Ovary (tissue), 3 donors: Measurements from ENCODE around the gene HLCS.

Experiments
- POLR2A ChIP-seq: fragments of 450-650 bp; IDR thresholded peaks from one replicate; pipeline ENCODE4 v1.6.1; 2017; ENCODE audit warnings: antibody characterized with exemption, mild to moderate bottlenecking, moderate library complexity
- TF ChIP-seq, protein P1 (sequence below), 3 donors: fragments of 450-650 bp in 2 of 3; fragments of 200-600 bp in 1 of 3; IDR thresholded peaks; one replicate each; pipeline versions ENCODE4 v1.5.1 to v1.8.0; 2016 to 2022; ENCODE audit warnings: antibody characterized with exemption in 3 of 3, mild to moderate bottlenecking in 1 of 3
- donor health status: DM: no; HTN: no; CAD: no.

DNA sequence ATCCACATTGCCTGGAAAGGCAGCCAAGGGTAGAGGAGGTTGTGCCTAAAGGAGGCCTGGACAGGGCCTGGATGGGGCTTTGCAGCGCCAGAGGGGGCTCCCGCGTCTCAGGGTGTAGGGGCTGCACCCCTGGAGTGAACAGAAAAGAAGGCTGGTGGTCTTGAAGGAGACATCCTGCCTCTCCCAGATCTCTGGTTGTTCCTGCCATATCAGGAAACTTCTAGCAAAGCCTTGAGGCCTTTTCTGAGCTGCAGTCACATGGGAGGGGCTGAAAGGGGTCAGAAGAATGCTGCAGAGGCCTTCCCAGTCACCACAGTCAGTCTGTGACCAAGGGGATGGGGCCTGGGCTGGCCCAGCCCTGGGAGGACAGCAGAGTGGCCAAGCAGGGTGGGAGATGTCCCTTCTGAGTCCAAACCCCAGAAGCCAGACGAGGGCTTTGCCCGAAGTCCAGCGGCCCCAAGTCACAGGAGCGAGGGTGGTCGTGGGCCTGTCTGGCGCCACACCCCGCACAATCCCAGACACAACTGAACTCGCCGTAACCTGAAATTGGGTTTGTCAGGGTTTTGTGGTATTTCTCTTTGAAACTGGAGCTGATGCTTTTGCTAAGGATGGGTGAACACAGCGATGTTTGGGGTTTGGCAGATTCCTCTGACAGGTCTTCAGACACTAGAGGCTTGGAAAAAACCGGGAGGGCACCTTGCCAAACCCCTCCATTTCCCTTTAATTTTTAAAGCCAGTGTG, 237.9 kb downstream of the HLCS start:
- TF ChIP-seq, protein P1, sequence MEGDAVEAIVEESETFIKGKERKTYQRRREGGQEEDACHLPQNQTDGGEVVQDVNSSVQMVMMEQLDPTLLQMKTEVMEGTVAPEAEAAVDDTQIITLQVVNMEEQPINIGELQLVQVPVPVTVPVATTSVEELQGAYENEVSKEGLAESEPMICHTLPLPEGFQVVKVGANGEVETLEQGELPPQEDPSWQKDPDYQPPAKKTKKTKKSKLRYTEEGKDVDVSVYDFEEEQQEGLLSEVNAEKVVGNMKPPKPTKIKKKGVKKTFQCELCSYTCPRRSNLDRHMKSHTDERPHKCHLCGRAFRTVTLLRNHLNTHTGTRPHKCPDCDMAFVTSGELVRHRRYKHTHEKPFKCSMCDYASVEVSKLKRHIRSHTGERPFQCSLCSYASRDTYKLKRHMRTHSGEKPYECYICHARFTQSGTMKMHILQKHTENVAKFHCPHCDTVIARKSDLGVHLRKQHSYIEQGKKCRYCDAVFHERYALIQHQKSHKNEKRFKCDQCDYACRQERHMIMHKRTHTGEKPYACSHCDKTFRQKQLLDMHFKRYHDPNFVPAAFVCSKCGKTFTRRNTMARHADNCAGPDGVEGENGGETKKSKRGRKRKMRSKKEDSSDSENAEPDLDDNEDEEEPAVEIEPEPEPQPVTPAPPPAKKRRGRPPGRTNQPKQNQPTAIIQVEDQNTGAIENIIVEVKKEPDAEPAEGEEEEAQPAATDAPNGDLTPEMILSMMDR (IDR thresholded peaks at IDR 0.05): no peak
- no peak for TF ChIP-seq POLR2A
